DND-41 (cell line): ENCODE measurements around the gene OR5AU1.

Experiments used
- CTCF ChIP-seq: IDR thresholded peaks from 2 replicates; pipeline ENCODE4 v1.5.1; 2012; ENCODE audit warnings: borderline replicate concordance, low read length, moderate library complexity, mild to moderate bottlenecking; ENCODE audit not compliant: poor library complexity, severe bottlenecking; ENCODE audit errors: extremely low read depth
- EZH2 ChIP-seq: IDR thresholded peaks from 3 replicates; pipeline ENCODE4 v1.6.1; 2012; ENCODE audit warnings: borderline replicate concordance, low read depth, mild to moderate bottlenecking, moderate library complexity, low read length, inconsistent platforms; ENCODE audit not compliant: severe bottlenecking

GRCh38 chr14:21142357-21142756 is 13.5 kb downstream of the OR5AU1 start:
- no peak for TF ChIP-seq CTCF
- TF ChIP-seq EZH2: no peak
